HG03045 (cell line): ENCODE data around the gene MOK.
"Not testable (repeated sequence)": the region's sequence is repeated elsewhere in the genome, so short reads cannot be mapped to it uniquely, and the experiment has no call there.

Experiments
- ATAC-seq: cut with Tn5 transposase; IDR thresholded peaks from one replicate; pipeline ENCODE4 v1.9.1; 2021; ENCODE audit warnings: mild to moderate bottlenecking, moderate library complexity; ENCODE audit not compliant: unreplicated experiment

MOK gene

GRCh38 chr14:102323102-102323501 is 18.1 kb upstream of the MOK start:
- ATAC-seq: no peak

GRCh38 chr14:102321456-102322422 is 16.8 kb upstream of the MOK start:
- ATAC-seq: no peak

GRCh38 chr14:102320671-102321455 is 15.9 kb upstream of the MOK start:
- no peak for ATAC-seq

- ATAC-seq: peak; percentile 17
Observed at GRCh38 chr14:102320033-102320660, 15.2 kb upstream of the MOK start.

- peak; percentile 61 for ATAC-seq
Observed at GRCh38 chr14:102319351-102320032, 14.5 kb upstream of the MOK start, which contains the start of gene ZNF839. TSS of gene ZNF839 (plus strand) at chr14:102319746. CDS start at chr14:102319766, 20 bp downstream.

GRCh38 chr14:102318781-102319276 is 13.9 kb upstream of the MOK start:
- ATAC-seq: no peak

- no peak for ATAC-seq
Observed at GRCh38 chr14:102317564-102318248, 12.7 kb upstream of the MOK start.

GRCh38 chr14:102316743-102317563 is 12.0 kb upstream of the MOK start:
- peak; percentile 56 for ATAC-seq

- no peak for ATAC-seq
Observed at GRCh38 chr14:102316338-102316742, 11.4 kb upstream of the MOK start.

- ATAC-seq: no peak
Observed at GRCh38 chr14:102315121-102315520, 10.2 kb upstream of the MOK start.

GRCh38 chr14:102314242-102315011 is 9.5 kb upstream of the MOK start:
- peak; percentile 61 for ATAC-seq

- ATAC-seq: no peak
Observed at GRCh38 chr14:102303664-102304063, 1.3 kb downstream of the MOK start.

- not testable (repeated sequence) for ATAC-seq
Observed at GRCh38 chr14:102298303-102299070, 6.5 kb downstream of the MOK start.

- ATAC-seq: no peak
Observed at GRCh38 chr14:102297436-102298170, 7.4 kb downstream of the MOK start.

- ATAC-seq: no peak
Observed at GRCh38 chr14:102295270-102295669, 9.7 kb downstream of the MOK start.

GRCh38 chr14:102293781-102294180 is 11.2 kb downstream of the MOK start:
- no peak for ATAC-seq

- ATAC-seq: no peak
Observed at GRCh38 chr14:102292441-102292840, 12.5 kb downstream of the MOK start.
